Fibroblast of the aortic adventitia (primary cell): Measurements from ENCODE around the gene DIAPH3. TPM values are rescaled to one million over a fixed set of nuclear protein-coding genes. Genes with fewer than 3 reads are reported as not detected.

Experiments used
- DNase-seq: peaks from one replicate; pipeline ENCODE4 v3.0.0-alpha.2; 2010; ENCODE audit warnings: low read depth
- H3K4me3 ChIP-seq: 2 replicates; pipeline ENCODE4 v1.5.1; 2011; ENCODE audit warnings: low read depth, mild to moderate bottlenecking, control low read depth, low read length, moderate library complexity
- CTCF ChIP-seq: IDR thresholded peaks from 2 replicates; pipeline ENCODE4 v1.5.1; 2011; ENCODE audit warnings: mild to moderate bottlenecking, low read length, control low read depth, inconsistent platforms; ENCODE audit not compliant: insufficient read depth
- total RNA-seq: library from RNA; depleted of rRNA; stranded (reverse); fragments of >200 nt; gene quantifications from 2 replicates; pipeline ENCODE4 v1.2.3, GENCODE V29; 2012; ENCODE audit warnings: low replicate concordance

Gene DIAPH3
- total RNA-seq, 1 donor: 40.9 TPM

DNA sequence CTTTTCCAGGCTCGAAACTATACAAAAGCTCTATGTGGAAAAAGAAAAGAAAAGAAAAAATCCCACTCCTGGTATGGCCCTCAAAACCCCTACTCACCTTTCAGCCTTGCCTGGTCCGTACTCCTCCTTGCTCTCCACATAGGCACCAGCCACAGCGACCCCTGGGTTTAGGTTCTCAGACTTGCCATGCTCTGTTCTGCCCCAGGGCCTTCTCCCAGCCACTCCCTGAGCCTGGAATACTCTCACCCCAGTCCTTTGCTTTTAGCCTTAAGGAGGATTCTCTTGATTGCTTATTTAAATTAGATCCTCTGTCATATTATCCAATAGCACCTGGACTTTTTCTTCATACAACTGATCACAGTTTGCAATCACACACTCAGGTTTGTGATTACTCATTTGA is 522.5 kb downstream of the DIAPH3 start:
- no peak for DNase-seq
- TF ChIP-seq CTCF: no peak
- no peak overlapping the region for H3K4me3 ChIP-seq

GRCh38 chr13:59638404-59638803 is 525.3 kb downstream of the DIAPH3 start:
- DNase-seq: no peak
- no peak overlapping the region for H3K4me3 ChIP-seq
- TF ChIP-seq CTCF: no peak

- no peak for DNase-seq
- H3K4me3 ChIP-seq: no peak overlapping the region
- TF ChIP-seq CTCF: no peak
Observed at GRCh38 chr13:59635589-59635988, 528.1 kb downstream of the DIAPH3 start.

DNA sequence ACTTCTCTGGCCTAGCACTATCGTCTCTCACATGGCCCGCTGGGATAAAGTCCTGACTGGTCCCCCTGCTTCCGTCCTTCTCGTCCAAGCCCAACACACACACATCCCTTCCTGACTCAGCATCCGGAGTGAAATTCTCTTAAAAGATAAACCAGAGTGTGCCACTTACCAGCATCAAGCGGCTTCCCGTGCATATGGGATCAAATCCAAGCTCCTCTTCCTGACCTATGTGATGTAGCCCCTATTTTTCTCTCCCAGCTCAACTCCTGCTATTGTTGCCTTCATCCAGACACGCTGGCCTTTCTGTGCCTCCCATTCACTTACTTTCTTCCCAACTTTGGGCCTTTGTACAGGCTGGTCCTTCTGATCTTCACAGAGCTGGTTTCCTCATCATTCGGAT is 530.4 kb downstream of the DIAPH3 start:
- no peak for TF ChIP-seq CTCF
- no peak for DNase-seq
- no peak overlapping the region for H3K4me3 ChIP-seq

DNA sequence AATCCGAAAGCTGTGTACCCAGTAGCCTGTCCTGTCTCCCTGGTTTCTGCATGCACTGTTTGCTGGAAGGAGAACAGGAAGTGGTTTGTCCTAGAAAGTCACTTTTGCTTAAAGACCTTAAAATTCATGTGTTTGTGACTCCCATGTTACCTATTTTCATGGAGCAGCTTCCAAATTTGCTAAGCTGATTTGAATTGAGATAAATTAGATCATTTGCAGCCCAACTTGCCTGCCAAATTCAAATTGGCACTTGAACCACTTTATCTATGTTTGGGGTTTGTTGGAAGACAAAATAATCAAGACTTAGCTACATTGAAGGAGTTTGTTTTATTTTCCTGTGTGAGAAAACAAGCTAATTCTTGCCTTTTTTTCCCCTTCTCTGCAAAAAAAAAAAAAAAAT is 532.5 kb downstream of the DIAPH3 start:
- TF ChIP-seq CTCF: no peak
- H3K4me3 ChIP-seq: no peak overlapping the region
- no peak for DNase-seq

DNA sequence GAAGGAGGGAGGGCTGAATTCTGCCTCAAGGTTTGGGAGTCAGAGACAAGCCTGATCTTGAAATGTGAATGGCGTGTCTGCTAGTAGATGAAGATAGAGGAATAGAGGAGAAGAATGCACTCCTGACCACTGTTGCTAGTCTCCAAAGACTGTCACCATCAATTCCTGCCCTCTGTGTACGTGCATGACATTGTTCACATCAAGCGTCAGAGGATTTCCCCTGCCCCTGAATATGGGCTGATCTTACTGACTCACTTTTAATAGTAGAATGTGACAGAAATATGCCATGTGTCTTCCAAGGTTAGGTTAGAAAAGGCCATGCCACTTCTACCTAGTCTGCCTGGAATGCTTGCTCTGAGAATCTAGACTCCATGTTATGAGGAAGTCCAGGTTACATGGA is 538.6 kb downstream of the DIAPH3 start:
- no peak for TF ChIP-seq CTCF
- DNase-seq: no peak

GRCh38 chr13:59623206-59623915 is 540.4 kb downstream of the DIAPH3 start:
- no peak for TF ChIP-seq CTCF

More for the DNA sequence above, 538.6 kb downstream of the DIAPH3 start:
- no peak overlapping the region for H3K4me3 ChIP-seq

More at GRCh38 chr13:59623206-59623915, 540.4 kb downstream of the DIAPH3 start:
- no peak overlapping the region for H3K4me3 ChIP-seq
- no peak for DNase-seq
